ENCODE data around the gene IL20RB. TPM values are rescaled to one million over a fixed set of nuclear protein-coding genes. Genes with fewer than 3 reads are reported as not detected.
A peak's percentile ranks its signal among the peaks of the same experiment; 100 is the strongest.

Gene IL20RB
- polyA plus RNA-seq, 3 donors, result 0.16 to 1.2 TPM; not detected in 1

DNA sequence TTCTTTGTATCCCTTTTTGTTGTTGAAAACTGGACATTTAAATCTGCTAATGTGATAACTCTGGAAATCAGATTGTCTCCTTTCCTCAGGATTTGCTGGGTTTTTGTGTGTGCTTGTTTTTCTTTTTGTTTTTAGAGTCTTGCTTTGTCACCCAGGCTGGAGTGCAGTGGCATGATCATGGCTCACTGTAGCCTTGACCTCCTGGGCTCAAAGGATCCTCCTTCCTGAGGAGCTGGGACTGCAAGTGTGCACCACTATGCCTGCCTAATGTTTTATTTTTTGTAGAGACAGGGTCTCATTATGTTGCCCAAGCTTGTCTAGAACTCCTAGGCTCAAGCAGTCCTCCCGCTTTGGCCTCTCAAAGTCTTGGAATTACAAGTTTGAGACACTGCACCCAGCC, 44.6 kb upstream of the IL20RB start:
- H3K4me1 ChIP-seq (ENCODE audit: control insufficient read depth in 1 of 2, insufficient read depth in 2 of 2, low read length in 2 of 2), result peaks cover 4 to 12% of the 10 kb centered on the region in 2 donors
- no peaks in the 10 kb centered on the region for H3K27me3 ChIP-seq (ENCODE audit: control insufficient read depth in 2 of 2, insufficient read depth in 2 of 2, low read length in 2 of 2)
- peak overlapping the region in 1 of 2 donors; percentile 2 for H3K27ac ChIP-seq (ENCODE audit: low read depth in 1 of 2, low read length in 2 of 2)
- no peak overlapping the region for H3K9ac ChIP-seq (ENCODE audit: insufficient read depth, low read length, poor library complexity, severe bottlenecking)
- H3K9me3 ChIP-seq (replicated peaks in 1 of 2; ENCODE audit: control insufficient read depth in 1 of 2, insufficient read depth in 1 of 2, low read length in 2 of 2), result no peaks in the 10 kb centered on the region
- no peak overlapping the region for H2AFZ ChIP-seq (ENCODE audit: insufficient read depth, low read depth, low read length, poor library complexity, severe bottlenecking)
- no peak overlapping the region for H3K4me3 ChIP-seq (replicated peaks in 1 of 3; ENCODE audit: low read depth in 2 of 3, low read length in 3 of 3)
- intact Hi-C loops (cut with micrococcal nuclease), result no loop called here
- no peaks in the 10 kb centered on the region for H3K27me3 Mint-ChIP-seq (ENCODE audit: low read depth in 3 of 3)
- DNase-seq, result no peak
- H3K36me3 Mint-ChIP-seq, result peaks cover 11 to 22% of the 10 kb centered on the region in 2 donors
- TF ChIP-seq CTCF (IDR thresholded peaks at IDR 0.05), result no peak
- H3K9me3 Mint-ChIP-seq, result peaks cover 0 to 9% (median 1%) of the 10 kb centered on the region in 7 donors
- H3K27ac Mint-ChIP-seq, result peak overlapping the region in 3 of 7 donors; percentile 0 to 51 (median 9)
- H3K79me2 ChIP-seq (ENCODE audit: insufficient read depth, low read length), result peaks cover 96% of the 10 kb centered on the region
- no peak overlapping the region for H3K4me3 Mint-ChIP-seq
- H3K4me2 ChIP-seq (replicated peaks; ENCODE audit: extremely low read depth, low read length, poor library complexity, severe bottlenecking), result no peak overlapping the region
- peaks cover 100% of the 10 kb centered on the region for H4K20me1 ChIP-seq (ENCODE audit: insufficient read depth, low read length)
- H3K4me1 Mint-ChIP-seq, result peaks cover 33% of the 10 kb centered on the region
- WGBS (ENCODE audit: insufficient coverage), result 100% methylated on average over 1 of the region's 1 CpG
- H3K36me3 ChIP-seq (replicated peaks in 1 of 2; ENCODE audit: control insufficient read depth in 1 of 2, insufficient read depth in 2 of 2, low read length in 2 of 2), result no peaks in the 10 kb centered on the region

GRCh38 chr3:136914739-136915138, 43.0 kb upstream of the IL20RB start:
- peaks cover 0 to 9% (median 1%) of the 10 kb centered on the region in 7 donors for H3K9me3 Mint-ChIP-seq
- Histone ChIP-seq H2AFZ (ENCODE audit: insufficient read depth, low read depth, low read length, poor library complexity, severe bottlenecking) (no peak overlapping the region), H4K20me1 (ENCODE audit: insufficient read depth, low read length) (peaks cover 98% of the 10 kb centered on the region), H3K9ac (ENCODE audit: insufficient read depth, low read length, poor library complexity, severe bottlenecking) (no peak overlapping the region), H3K27ac (ENCODE audit: low read depth in 1 of 2, low read length in 2 of 2) (peak overlapping the region in 1 of 2 donors; percentile 54), H3K79me2 (ENCODE audit: insufficient read depth, low read length) (peaks cover 96% of the 10 kb centered on the region), H3K36me3 (replicated peaks in 1 of 2; ENCODE audit: control insufficient read depth in 1 of 2, insufficient read depth in 2 of 2, low read length in 2 of 2) (peaks cover 0 to 7% of the 10 kb centered on the region in 2 donors), H3K4me3 (replicated peaks in 1 of 3; ENCODE audit: low read depth in 2 of 3, low read length in 3 of 3) (no peak overlapping the region), H3K4me2 (replicated peaks; ENCODE audit: extremely low read depth, low read length, poor library complexity, severe bottlenecking) (no peak overlapping the region), H3K4me1 (ENCODE audit: control insufficient read depth in 1 of 2, insufficient read depth in 2 of 2, low read length in 2 of 2) (peaks cover 4 to 12% of the 10 kb centered on the region in 2 donors), H3K27me3 (ENCODE audit: control insufficient read depth in 2 of 2, insufficient read depth in 2 of 2, low read length in 2 of 2) (no peaks in the 10 kb centered on the region), H3K9me3 (replicated peaks in 1 of 2; ENCODE audit: control insufficient read depth in 1 of 2, insufficient read depth in 1 of 2, low read length in 2 of 2) (no peaks in the 10 kb centered on the region)
- no peaks in the 10 kb centered on the region for H3K27me3 Mint-ChIP-seq (ENCODE audit: low read depth in 3 of 3)
- TF ChIP-seq CTCF (IDR thresholded peaks at IDR 0.05), result no peak
- no CpG with 5 or more reads among the region's 3 CpGs for WGBS (ENCODE audit: insufficient coverage)
- DNase-seq, result no peak
- H3K4me1 Mint-ChIP-seq, result peaks cover 22% of the 10 kb centered on the region
- intact Hi-C loops (cut with micrococcal nuclease), result no loop called here
- H3K27ac Mint-ChIP-seq, result peak overlapping the region in 1 of 7 donors; percentile 15
- H3K36me3 Mint-ChIP-seq, result peaks cover 11 to 24% of the 10 kb centered on the region in 2 donors
- H3K4me3 Mint-ChIP-seq, result no peak overlapping the region
